ENCODE data around the gene EFCAB14. TPM values are rescaled to one million over a fixed set of nuclear protein-coding genes. Genes with fewer than 3 reads are reported as not detected.
"Not testable (repeated sequence)": the region's sequence is repeated elsewhere in the genome, so short reads cannot be mapped to it uniquely, and the experiment has no call there.

Gene EFCAB14
- total RNA-seq, 1 donor from 2014 or later, result 105 TPM

GRCh38 chr1:46655848-46656247, 63.1 kb downstream of the EFCAB14 start:
- no peak for DNase-seq (ENCODE audit: low read depth)

GRCh38 chr1:46654698-46655097, 64.2 kb downstream of the EFCAB14 start:
- not testable (repeated sequence) for DNase-seq (ENCODE audit: low read depth)

GRCh38 chr1:46654012-46654411, 64.9 kb downstream of the EFCAB14 start:
- no peak for DNase-seq (ENCODE audit: low read depth)

GRCh38 chr1:46653405-46653958, 65.4 kb downstream of the EFCAB14 start:
- DNase-seq (ENCODE audit: low read depth), result no peak

GRCh38 chr1:46652321-46653100, 66.4 kb downstream of the EFCAB14 start:
- no peak for DNase-seq (ENCODE audit: low read depth)

GRCh38 chr1:46651152-46651551, 67.8 kb downstream of the EFCAB14 start:
- not testable (repeated sequence) for DNase-seq (ENCODE audit: low read depth)

- DNase-seq (ENCODE audit: low read depth), result no peak
Observed at GRCh38 chr1:46650491-46650890, 68.4 kb downstream of the EFCAB14 start.

GRCh38 chr1:46649764-46650163, 69.2 kb downstream of the EFCAB14 start:
- no peak for DNase-seq (ENCODE audit: low read depth)

GRCh38 chr1:46647611-46648010, 71.3 kb downstream of the EFCAB14 start:
- no peak for DNase-seq (ENCODE audit: low read depth)

GRCh38 chr1:46646844-46647243, 72.1 kb downstream of the EFCAB14 start:
- DNase-seq (ENCODE audit: low read depth), result no peak

- DNase-seq (ENCODE audit: low read depth), result no peak
Observed at GRCh38 chr1:46646331-46646730, 72.6 kb downstream of the EFCAB14 start.

- DNase-seq (ENCODE audit: low read depth), result no peak
Observed at GRCh38 chr1:46645815-46646214, 73.1 kb downstream of the EFCAB14 start.

GRCh38 chr1:46643368-46643775, 75.5 kb downstream of the EFCAB14 start:
- DNase-seq (ENCODE audit: low read depth), result peak; percentile 95

- no peak for DNase-seq (ENCODE audit: low read depth)
Observed at GRCh38 chr1:46642115-46642680, 76.7 kb downstream of the EFCAB14 start.

GRCh38 chr1:46639547-46639946, 79.4 kb downstream of the EFCAB14 start:
- no peak for DNase-seq (ENCODE audit: low read depth)

GRCh38 chr1:46638921-46639320, 80.0 kb downstream of the EFCAB14 start:
- peak; percentile 77 for DNase-seq (ENCODE audit: low read depth)

- DNase-seq (ENCODE audit: low read depth), result no peak
Observed at GRCh38 chr1:46637444-46638083, 81.3 kb downstream of the EFCAB14 start.

GRCh38 chr1:46635205-46635604, 83.7 kb downstream of the EFCAB14 start:
- DNase-seq (ENCODE audit: low read depth), result no peak

- no peak for DNase-seq (ENCODE audit: low read depth)
Observed at GRCh38 chr1:46630719-46631118, 88.2 kb downstream of the EFCAB14 start.
